HepG2 (cell line): Measurements from ENCODE around the gene ARHGAP9. TPM values are rescaled to one million over a fixed set of nuclear protein-coding genes. Genes with fewer than 3 reads are reported as not detected.

ENCODE experiments used
- CBX2 ChIP-seq, 2 experiments: fragments of 200-600 bp in 1 of 2; sonication (generic); formaldehyde crosslinking in 1 of 2; IDR thresholded peaks; 2 replicates each; pipeline versions ENCODE4 v1.7.0 to v1.8.1; 2018 to 2022; ENCODE audit warnings: low read depth in 2 of 2, low read length in 1 of 2, mild to moderate bottlenecking in 1 of 2, missing genetic modification reagents in 1 of 2
- GLI4 ChIP-seq: sonication (generic); formaldehyde crosslinking; IDR thresholded peaks from 2 replicates; pipeline ENCODE4 v1.5.1; 2020; ENCODE audit warnings: missing genetic modification reagents, mild to moderate bottlenecking, moderate library complexity, borderline replicate concordance
- GPN1 ChIP-seq: sonication (generic); formaldehyde crosslinking; IDR thresholded peaks from 2 replicates; pipeline ENCODE4 v1.5.1; 2020; ENCODE audit warnings: missing genetic modification reagents, borderline replicate concordance
- HDAC1 ChIP-seq: sonication (generic); formaldehyde crosslinking; IDR thresholded peaks from 2 replicates; pipeline ENCODE4 v1.5.1; 2020; ENCODE audit warnings: mild to moderate bottlenecking, missing genetic modification reagents
- MAFK ChIP-seq, 2 experiments: IDR thresholded peaks in 1 of 2; conservative IDR thresholded peaks in 1 of 2; 2 replicates each; pipeline ENCODE4 v1.6.1; 2011; ENCODE audit warnings: improper control_type of control experiment in 2 of 2, low read length in 2 of 2
- NR2F6 ChIP-seq, 2 experiments: IDR thresholded peaks; 2 replicates each; pipeline ENCODE4 v1.6.1; 2016; ENCODE audit warnings: antibody characterized with exemption in 1 of 2, mild to moderate bottlenecking in 1 of 2
- PHF5A ChIP-seq: IDR thresholded peaks from one replicate; pipeline ENCODE4 v1.6.1; 2018; ENCODE audit warnings: low read depth, missing genetic modification reagents; ENCODE audit not compliant: unreplicated experiment
- RAD51 ChIP-seq: fragments of 450-650 bp; IDR thresholded peaks from 2 replicates; pipeline ENCODE4 v1.6.1; 2016; ENCODE audit warnings: borderline replicate concordance
- SRY ChIP-seq: sonication (generic); formaldehyde crosslinking; IDR thresholded peaks from 2 replicates; pipeline ENCODE4 v1.8.0; 2022; ENCODE audit warnings: mild to moderate bottlenecking, missing genetic modification reagents
- THYN1 ChIP-seq: sonication (generic); formaldehyde crosslinking; IDR thresholded peaks from 2 replicates; pipeline ENCODE4 v1.8.1; 2023; ENCODE audit warnings: low read depth, mild to moderate bottlenecking, moderate library complexity, missing genetic modification reagents, borderline replicate concordance
- TOE1 ChIP-seq: sonication (generic); formaldehyde crosslinking; IDR thresholded peaks from 2 replicates; pipeline ENCODE4 v1.4.0; 2020; ENCODE audit warnings: mild to moderate bottlenecking, missing genetic modification reagents
- ZFAT ChIP-seq: sonication (generic); formaldehyde crosslinking; conservative IDR thresholded peaks from 2 replicates; pipeline ENCODE4 v1.8.1; 2023; ENCODE audit warnings: missing genetic modification reagents, inconsistent platforms
- ZNF292 ChIP-seq: sonication (generic); formaldehyde crosslinking; IDR thresholded peaks from 2 replicates; pipeline ENCODE4 v1.8.1; 2022; ENCODE audit warnings: mild to moderate bottlenecking, low read depth, missing genetic modification reagents, borderline replicate concordance
- ZNF557 ChIP-seq: sonication (generic); formaldehyde crosslinking; IDR thresholded peaks from 2 replicates; pipeline ENCODE4 v1.4.0; 2020; ENCODE audit warnings: missing genetic modification reagents
- ZNF749 ChIP-seq: sonication (generic); formaldehyde crosslinking; IDR thresholded peaks from 2 replicates; pipeline ENCODE4 v1.8.0; 2022; ENCODE audit warnings: mild to moderate bottlenecking, missing genetic modification reagents, moderate library complexity, borderline replicate concordance
- ZNF792 ChIP-seq: IDR thresholded peaks from 2 replicates; pipeline ENCODE4 v1.6.1; 2016
- ZSCAN30 ChIP-seq: sonication (generic); formaldehyde crosslinking; IDR thresholded peaks from 2 replicates; pipeline ENCODE4 v1.5.0; 2020; ENCODE audit warnings: mild to moderate bottlenecking, missing genetic modification reagents
- polyA plus RNA-seq, 8 experiments: library from polyadenylated mRNA; depleted of rRNA in 3 of 8; stranded (reverse) in 7 of 8; unstranded in 1 of 8; fragments of >200 nt; fragmentation: Illumina TruSeq in 4 of 8; extraction: Trizol in 4 of 8; gene quantifications; 2 replicates each; pipeline versions ENCODE4 v1.2.1 to v1.2.3, GENCODE V29; 2011 to 2016; ENCODE audit warnings: low read depth in 4 of 8, missing spikeins in 1 of 8, mixed read lengths in 1 of 8; ENCODE audit not compliant: insufficient read depth in 1 of 8
- total RNA-seq, 5 experiments: library from RNA; depleted of rRNA; stranded (reverse); fragments of >200 nt; fragmentation: Illumina TruSeq; extraction: Trizol; gene quantifications; 2 replicates each; pipeline ENCODE4 v1.2.3, GENCODE V29; 2016; ENCODE audit warnings: low read depth in 1 of 5
- TF ChIP-seq, protein P1 (sequence below): IDR thresholded peaks from 2 replicates; pipeline ENCODE4 v1.6.1; 2016
- TF ChIP-seq, protein P2 (sequence below): sonication (generic); formaldehyde crosslinking; conservative IDR thresholded peaks from 2 replicates; pipeline ENCODE4 v1.4.0; 2020; ENCODE audit warnings: missing genetic modification reagents
- TF ChIP-seq, protein P3 (sequence below): sonication (generic); formaldehyde crosslinking; IDR thresholded peaks from 2 replicates; pipeline ENCODE4 v1.5.0; 2020; ENCODE audit warnings: mild to moderate bottlenecking, missing genetic modification reagents, borderline replicate concordance
- TF ChIP-seq, protein P4 (sequence below): sonication (generic); formaldehyde crosslinking; IDR thresholded peaks from 2 replicates; pipeline ENCODE4 v1.8.1; 2023; ENCODE audit warnings: missing genetic modification reagents, inconsistent platforms, borderline replicate concordance

Gene ARHGAP9
- total and polyA plus RNA-seq, 2 of the 13 experiments (the other 11 are each of a cell fraction or from before 2014, with no cell fraction given): 0.18 to 1.2 TPM

DNA sequence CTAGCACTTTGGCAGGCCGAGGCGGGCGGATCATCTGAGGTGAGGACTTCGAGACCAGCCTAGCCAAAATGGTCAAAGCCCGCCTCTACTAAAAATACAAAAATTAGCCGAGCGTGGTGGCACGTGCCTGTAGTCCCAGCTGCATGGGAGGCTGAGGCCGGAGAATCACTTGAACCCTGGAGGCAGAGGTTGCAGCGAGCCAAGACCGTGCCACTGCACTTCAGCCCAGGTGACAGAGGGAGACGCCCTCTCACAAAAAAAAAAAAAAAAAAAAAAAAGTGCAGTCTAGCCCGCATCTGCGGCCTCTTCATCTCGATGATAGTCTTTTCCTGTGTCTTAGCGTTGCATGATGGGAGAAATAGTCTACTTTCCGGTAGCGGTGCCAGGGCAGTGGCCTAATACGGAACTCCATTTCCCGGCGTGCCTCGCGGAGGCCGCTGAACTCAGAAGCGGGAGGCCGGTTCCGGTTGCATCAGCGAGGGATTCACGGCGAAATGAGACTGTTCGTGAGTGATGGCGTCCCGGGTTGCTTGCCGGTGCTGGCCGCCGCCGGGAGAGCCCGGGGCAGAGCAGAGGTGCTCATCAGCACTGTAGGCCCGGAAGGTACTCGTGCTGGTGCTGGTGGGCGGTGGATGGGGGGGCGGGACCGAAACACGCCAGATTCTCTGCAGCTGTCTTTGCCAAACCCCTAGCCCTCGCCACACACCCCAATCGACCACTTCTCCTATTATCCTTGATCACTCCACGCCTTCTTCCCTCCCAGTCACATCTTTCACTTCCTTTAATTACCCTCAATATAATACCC is 8.1 kb upstream of the ARHGAP9 start, which contains the start of gene MARS1 (continued):
- no peak for TF ChIP-seq GLI4 (CRISPR knock-in tag)
- no peak for TF ChIP-seq ZNF292
- no peak for TF ChIP-seq ZNF557 (CRISPR knock-in tag)
- TF ChIP-seq PHF5A (CRISPR knock-in tag): peak; percentile 19
- no peak; the same call in 1 of the 2 replicates for TF ChIP-seq SRY (CRISPR knock-in tag)
- no peak for TF ChIP-seq ZSCAN30 (CRISPR knock-in tag)
- TF ChIP-seq, protein P1, sequence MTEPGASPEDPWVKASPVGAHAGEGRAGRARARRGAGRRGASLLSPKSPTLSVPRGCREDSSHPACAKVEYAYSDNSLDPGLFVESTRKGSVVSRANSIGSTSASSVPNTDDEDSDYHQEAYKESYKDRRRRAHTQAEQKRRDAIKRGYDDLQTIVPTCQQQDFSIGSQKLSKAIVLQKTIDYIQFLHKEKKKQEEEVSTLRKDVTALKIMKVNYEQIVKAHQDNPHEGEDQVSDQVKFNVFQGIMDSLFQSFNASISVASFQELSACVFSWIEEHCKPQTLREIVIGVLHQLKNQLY (CRISPR knock-in tag): no peak
- TF ChIP-seq ZNF749 (CRISPR knock-in tag): no peak
- TF ChIP-seq ZFAT (CRISPR knock-in tag): no peak
- TF ChIP-seq NR2F6 (IDR thresholded peaks at IDR 0.05): no peak
- TF ChIP-seq NR2F6 (CRISPR knock-in tag; IDR thresholded peaks at IDR 0.05): no peak
- TF ChIP-seq, protein P2, sequence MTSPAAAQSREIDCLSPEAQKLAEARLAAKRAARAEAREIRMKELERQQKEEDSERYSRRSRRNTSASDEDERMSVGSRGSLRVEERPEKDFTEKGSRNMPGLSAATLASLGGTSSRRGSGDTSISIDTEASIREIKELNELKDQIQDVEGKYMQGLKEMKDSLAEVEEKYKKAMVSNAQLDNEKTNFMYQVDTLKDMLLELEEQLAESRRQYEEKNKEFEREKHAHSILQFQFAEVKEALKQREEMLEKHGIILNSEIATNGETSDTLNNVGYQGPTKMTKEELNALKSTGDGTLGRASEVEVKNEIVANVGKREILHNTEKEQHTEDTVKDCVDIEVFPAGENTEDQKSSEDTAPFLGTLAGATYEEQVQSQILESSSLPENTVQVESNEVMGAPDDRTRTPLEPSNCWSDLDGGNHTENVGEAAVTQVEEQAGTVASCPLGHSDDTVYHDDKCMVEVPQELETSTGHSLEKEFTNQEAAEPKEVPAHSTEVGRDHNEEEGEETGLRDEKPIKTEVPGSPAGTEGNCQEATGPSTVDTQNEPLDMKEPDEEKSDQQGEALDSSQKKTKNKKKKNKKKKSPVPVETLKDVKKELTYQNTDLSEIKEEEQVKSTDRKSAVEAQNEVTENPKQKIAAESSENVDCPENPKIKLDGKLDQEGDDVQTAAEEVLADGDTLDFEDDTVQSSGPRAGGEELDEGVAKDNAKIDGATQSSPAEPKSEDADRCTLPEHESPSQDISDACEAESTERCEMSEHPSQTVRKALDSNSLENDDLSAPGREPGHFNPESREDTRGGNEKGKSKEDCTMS (CRISPR knock-in tag): no peak
- no peak for TF ChIP-seq TOE1 (CRISPR knock-in tag)
- no peak for TF ChIP-seq THYN1
- TF ChIP-seq, protein P3, sequence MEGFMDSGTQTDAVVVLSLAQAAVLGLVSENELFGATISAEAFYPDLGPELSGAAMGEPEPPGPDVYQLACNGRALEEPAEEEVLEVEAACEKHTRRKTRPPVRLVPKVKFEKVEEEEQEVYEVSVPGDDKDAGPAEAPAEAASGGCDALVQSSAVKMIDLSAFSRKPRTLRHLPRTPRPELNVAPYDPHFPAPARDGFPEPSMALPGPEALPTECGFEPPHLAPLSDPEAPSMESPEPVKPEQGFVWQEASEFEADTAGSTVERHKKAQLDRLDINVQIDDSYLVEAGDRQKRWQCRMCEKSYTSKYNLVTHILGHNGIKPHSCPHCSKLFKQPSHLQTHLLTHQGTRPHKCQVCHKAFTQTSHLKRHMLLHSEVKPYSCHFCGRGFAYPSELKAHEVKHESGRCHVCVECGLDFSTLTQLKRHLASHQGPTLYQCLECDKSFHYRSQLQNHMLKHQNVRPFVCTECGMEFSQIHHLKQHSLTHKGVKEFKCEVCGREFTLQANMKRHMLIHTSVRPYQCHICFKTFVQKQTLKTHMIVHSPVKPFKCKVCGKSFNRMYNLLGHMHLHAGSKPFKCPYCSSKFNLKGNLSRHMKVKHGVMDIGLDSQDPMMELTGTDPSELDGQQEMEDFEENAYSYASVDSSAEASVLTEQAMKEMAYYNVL (CRISPR knock-in tag): 0 out of 2 replicates have a peak, but pooled peaks have one; percentile 7
- 0 out of 2 replicates have a peak, but pooled peaks have one; percentile 31 for TF ChIP-seq ZNF792 (CRISPR knock-in tag)
- no peak for TF ChIP-seq GPN1 (CRISPR knock-in tag)
- no peak for TF ChIP-seq RAD51
- no peak for TF ChIP-seq CBX2 (IDR thresholded peaks at IDR 0.05; ENCODE audit: low read depth, low read length)
- no peak for TF ChIP-seq CBX2 (CRISPR knock-in tag; IDR thresholded peaks at IDR 0.05; ENCODE audit: low read depth)
- TF ChIP-seq MAFK (conservative IDR thresholded peaks at IDR 0.05 in 1 of 2, IDR thresholded peaks at IDR 0.05 in 1 of 2; ENCODE audit: low read length in 2 of 2): no peak
- TF ChIP-seq, protein P4, sequence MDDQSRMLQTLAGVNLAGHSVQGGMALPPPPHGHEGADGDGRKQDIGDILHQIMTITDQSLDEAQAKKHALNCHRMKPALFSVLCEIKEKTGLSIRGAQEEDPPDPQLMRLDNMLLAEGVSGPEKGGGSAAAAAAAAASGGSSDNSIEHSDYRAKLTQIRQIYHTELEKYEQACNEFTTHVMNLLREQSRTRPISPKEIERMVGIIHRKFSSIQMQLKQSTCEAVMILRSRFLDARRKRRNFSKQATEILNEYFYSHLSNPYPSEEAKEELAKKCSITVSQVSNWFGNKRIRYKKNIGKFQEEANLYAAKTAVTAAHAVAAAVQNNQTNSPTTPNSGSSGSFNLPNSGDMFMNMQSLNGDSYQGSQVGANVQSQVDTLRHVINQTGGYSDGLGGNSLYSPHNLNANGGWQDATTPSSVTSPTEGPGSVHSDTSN (CRISPR knock-in tag): no peak
- peak; percentile 92 for TF ChIP-seq HDAC1 (CRISPR knock-in tag)
